Mucosa of descending colon (tissue), 3 donors: ENCODE results near the gene VN1R5. TPM values are rescaled to one million over a fixed set of nuclear protein-coding genes. Genes with fewer than 3 reads are reported as not detected.

Experiments
- ATAC-seq: fragments of 200-7000 bp; cut with Tn5 transposase; one replicate; pipeline ENCODE4 v1.9.1; 2020; ENCODE audit warnings: mild to moderate bottlenecking, moderate library complexity
- DNase-seq, 3 donors: peaks; one replicate each; pipeline ENCODE4 v3.0.0-alpha.2; 2020
- H3K36me3 ChIP-seq: fragments of 200-600 bp; one replicate; pipeline ENCODE4 v1.8.0; 2021; ENCODE audit warnings: low read depth, mild to moderate bottlenecking
- H3K4me1 ChIP-seq: fragments of 200-600 bp; one replicate; pipeline ENCODE4 v1.8.0; 2021; ENCODE audit warnings: low read depth, mild to moderate bottlenecking
- H3K4me3 ChIP-seq: fragments of 200-600 bp; one replicate; pipeline ENCODE4 v1.8.0; 2021; ENCODE audit warnings: mild to moderate bottlenecking
- H3K9me3 ChIP-seq: fragments of 200-600 bp; one replicate; pipeline ENCODE4 v1.8.0; 2021; ENCODE audit warnings: mild to moderate bottlenecking
- CTCF ChIP-seq: fragments of 200-600 bp; IDR thresholded peaks from one replicate; pipeline ENCODE4 v1.8.0; 2022; ENCODE audit warnings: antibody characterized with exemption, mild to moderate bottlenecking
- intact Hi-C, 2 donors: fragments of 100-400 bp; cut with DNase I in 1 of 2; cut with micrococcal nuclease in 1 of 2; formaldehyde crosslinking; loops; one replicate each; pipeline versions ENCODE4 v1.11.0 to v1.11.1; 2022; cut with DNase I, micrococcal nuclease
- total RNA-seq, 3 donors: library from RNA; stranded (reverse); fragmentation: NEBNext Ultra II Directional in 2 of 3; extraction: Animal tissue kit (Norgen Biotek cat#: 25700) in 2 of 3; gene quantifications; one replicate each; pipeline versions ENCODE4 v1.2.1 to v1.2.4, GENCODE V29; 2021 to 2023
- donor health status: DM: no; HTN: no; CAD: no; lungs with moderate emphysema.
- donor health status: DM: no; HTN: no; CAD: no.
- donor health status: DM: no; HTN: yes; CAD: no.

VN1R5 gene
- total RNA-seq, 3 donors from 2014 or later: not detected

GRCh38 chr1:247266053-247266452, 10.2 kb downstream of the VN1R5 start:
- no peak for DNase-seq
- H3K4me3 ChIP-seq: no peak overlapping the region
- ATAC-seq: no peak
- intact Hi-C loops: no loop called here
- TF ChIP-seq CTCF: no peak
- H3K36me3 ChIP-seq: no peaks in the 10 kb centered on the region
- H3K4me1 ChIP-seq: no peaks in the 10 kb centered on the region
- peaks cover 6% of the 10 kb centered on the region for H3K9me3 ChIP-seq

- DNase-seq (no peak), ATAC-seq (no peak)
- intact Hi-C loops: no loop called here
- no peaks in the 10 kb centered on the region for H3K36me3 ChIP-seq
- TF ChIP-seq CTCF: no peak
- no peaks in the 10 kb centered on the region for H3K4me1 ChIP-seq
- H3K4me3 ChIP-seq: no peak overlapping the region
- H3K9me3 ChIP-seq: peaks cover 7% of the 10 kb centered on the region
These were observed 12.6 kb downstream of the VN1R5 start for GRCh38 chr1:247268390-247269045.

- peaks cover 7% of the 10 kb centered on the region for H3K9me3 ChIP-seq
- DNase-seq: no peak
- H3K4me3 ChIP-seq: no peak overlapping the region
- TF ChIP-seq CTCF: no peak
- no peaks in the 10 kb centered on the region for H3K36me3 ChIP-seq
- ATAC-seq: no peak
- no peaks in the 10 kb centered on the region for H3K4me1 ChIP-seq
- intact Hi-C loops: no loop called here
These were observed 13.3 kb downstream of the VN1R5 start for GRCh38 chr1:247269133-247269532.

- Histone ChIP-seq H3K36me3 (no peaks in the 10 kb centered on the region), H3K4me3 (no peak overlapping the region), H3K9me3 (peaks cover 7% of the 10 kb centered on the region), H3K4me1 (no peaks in the 10 kb centered on the region)
- intact Hi-C loops: no loop called here
- no peak for DNase-seq
- ATAC-seq: no peak
- no peak for TF ChIP-seq CTCF
These were observed 14.1 kb downstream of the VN1R5 start for GRCh38 chr1:247270003-247270402.

- intact Hi-C loops: no loop called here
- Histone ChIP-seq H3K36me3 (no peaks in the 10 kb centered on the region), H3K4me3 (no peak overlapping the region), H3K9me3 (peaks cover 7% of the 10 kb centered on the region), H3K4me1 (no peaks in the 10 kb centered on the region)
- no peak for TF ChIP-seq CTCF
- ATAC-seq (peak; percentile 28), DNase-seq (no peak)
These were observed 17.1 kb downstream of the VN1R5 start for GRCh38 chr1:247273013-247273412.
